SW 1271 (cell line): ENCODE data around the gene FMR1NB.

Experiments
- DNase-seq, 2 experiments: peaks; one replicate each; lab custom pipeline; 2025; lab: John Stamatoyannopoulos, UW

Gene FMR1NB, protein sequence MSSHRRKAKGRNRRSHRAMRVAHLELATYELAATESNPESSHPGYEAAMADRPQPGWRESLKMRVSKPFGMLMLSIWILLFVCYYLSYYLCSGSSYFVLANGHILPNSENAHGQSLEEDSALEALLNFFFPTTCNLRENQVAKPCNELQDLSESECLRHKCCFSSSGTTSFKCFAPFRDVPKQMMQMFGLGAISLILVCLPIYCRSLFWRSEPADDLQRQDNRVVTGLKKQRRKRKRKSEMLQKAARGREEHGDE

DNA sequence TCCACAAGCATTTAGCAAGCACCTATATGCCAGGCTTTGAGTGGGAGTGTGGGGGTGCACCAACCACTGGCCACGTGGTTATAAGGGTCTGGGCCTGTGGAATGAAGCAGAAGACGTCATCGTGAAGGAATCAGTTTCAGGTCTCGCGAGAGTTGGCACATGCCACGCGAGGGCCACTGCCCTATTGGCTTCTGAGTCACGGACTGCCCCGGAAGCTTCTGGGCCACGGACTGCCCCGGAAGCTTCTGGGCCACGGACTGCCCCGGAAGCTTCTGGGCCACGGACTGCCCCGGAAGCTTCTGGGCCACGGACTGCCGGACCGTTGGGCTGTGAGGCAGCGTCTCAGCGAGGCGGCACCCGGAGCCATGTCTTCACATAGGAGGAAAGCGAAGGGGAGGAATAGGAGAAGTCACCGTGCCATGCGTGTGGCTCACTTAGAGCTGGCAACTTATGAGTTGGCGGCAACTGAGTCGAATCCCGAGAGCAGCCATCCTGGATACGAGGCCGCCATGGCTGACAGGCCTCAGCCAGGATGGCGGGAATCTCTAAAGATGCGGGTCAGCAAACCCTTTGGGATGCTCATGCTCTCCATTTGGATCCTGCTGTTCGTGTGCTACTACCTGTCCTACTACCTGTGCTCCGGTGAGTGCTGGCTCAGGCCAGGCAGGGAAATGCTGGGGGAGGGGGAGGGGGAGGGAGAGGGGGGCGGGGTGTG is at the start of gene FMR1NB:
FMR1NB (plus strand) TSS at position 300 of the 715 bp plus-strand sequence; CDS start at position 366, 66 bp downstream.
- no peak for DNase-seq

DNA sequence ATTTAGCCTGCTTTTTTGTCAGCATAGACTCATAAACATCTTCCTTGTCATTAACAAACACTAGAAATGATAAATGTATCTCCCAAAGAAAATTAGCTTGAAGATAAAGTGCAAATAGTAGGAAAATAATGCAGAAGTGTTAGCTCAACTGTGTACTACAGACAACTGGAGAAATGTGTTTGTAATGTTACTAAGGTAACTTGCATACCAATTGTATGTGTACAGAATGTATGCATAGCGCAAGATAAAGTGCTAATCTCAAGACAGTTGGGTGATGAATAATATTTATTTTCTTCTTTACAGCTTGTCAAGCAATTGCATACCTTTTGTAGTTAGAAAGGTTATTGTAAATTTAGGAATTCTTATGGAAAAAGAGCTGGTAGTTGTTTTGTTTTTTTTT is 47.3 kb upstream of the FMR1NB start:
- no peak for DNase-seq

DNA sequence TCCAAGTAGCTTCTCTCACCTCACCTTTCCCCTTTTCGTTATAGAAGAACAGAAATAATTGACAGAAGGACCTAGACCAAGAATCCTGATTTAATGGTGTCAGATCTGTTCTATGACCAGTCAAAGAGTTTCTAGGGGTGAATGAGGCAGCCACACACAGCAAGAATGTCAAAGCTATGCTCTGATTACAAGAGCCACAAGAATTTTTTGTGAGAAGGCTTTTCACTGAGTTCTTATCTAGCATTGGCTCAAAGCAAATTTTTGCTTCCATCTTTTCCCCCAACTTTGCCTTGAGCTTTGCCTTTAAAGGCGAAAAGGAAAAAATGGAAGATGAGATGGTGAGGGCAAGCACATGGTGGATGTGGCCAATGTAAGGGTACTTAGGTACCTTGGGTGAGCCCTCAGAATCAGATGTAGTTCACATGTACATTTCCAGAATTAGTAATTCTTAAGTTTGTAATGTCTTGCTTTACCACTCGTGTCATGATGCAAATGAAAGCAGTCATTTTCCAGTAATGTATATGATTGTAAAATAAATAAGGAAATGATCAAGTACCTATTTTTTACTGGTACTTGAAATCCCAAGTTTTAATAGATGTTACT is 45.9 kb upstream of the FMR1NB start:
- DNase-seq, result no peak

DNA sequence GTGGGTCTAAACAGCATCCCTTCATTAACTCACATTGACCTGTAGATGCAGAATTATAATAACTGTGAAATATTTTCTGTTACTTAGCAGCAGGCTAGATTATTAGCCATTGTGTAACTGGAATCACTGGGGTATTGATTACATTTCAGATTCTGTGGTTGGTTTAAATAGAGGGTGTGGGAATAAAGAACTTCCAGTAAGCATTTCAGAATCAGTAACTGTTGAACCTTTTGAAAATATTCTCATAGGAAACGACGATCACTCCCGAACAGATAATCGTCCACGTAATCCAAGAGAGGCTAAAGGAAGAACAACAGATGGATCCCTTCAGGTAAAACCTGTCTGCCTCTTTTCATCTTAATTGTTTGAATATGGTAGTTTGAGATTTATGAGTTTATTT is 35.9 kb upstream of the FMR1NB start:
- no peak for DNase-seq

DNA sequence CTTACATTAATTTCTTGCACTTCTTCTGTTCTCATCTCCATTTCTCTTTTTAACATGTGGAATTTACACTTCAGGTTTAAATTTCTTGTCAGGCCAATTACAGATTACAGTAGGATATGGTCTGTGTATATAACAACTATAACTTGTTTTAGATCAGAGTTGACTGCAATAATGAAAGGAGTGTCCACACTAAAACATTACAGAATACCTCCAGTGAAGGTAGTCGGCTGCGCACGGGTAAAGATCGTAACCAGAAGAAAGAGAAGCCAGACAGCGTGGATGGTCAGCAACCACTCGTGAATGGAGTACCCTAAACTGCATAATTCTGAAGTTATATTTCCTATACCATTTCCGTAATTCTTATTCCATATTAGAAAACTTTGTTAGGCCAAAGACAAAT is 32.6 kb upstream of the FMR1NB start:
- no peak for DNase-seq

DNA sequence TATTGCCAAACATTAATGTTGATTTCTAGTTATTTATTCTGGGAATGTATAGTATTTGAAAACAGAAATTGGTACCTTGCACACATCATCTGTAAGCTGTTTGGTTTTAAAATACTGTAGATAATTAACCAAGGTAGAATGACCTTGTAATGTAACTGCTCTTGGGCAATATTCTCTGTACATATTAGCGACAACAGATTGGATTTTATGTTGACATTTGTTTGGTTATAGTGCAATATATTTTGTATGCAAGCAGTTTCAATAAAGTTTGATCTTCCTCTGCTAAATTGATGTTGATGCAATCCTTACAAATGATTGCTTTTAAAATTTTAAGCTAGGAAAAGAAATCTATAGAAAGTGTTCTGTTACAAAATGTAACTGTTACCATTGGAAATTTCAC is 30.8 kb upstream of the FMR1NB start:
- no peak for DNase-seq

DNA sequence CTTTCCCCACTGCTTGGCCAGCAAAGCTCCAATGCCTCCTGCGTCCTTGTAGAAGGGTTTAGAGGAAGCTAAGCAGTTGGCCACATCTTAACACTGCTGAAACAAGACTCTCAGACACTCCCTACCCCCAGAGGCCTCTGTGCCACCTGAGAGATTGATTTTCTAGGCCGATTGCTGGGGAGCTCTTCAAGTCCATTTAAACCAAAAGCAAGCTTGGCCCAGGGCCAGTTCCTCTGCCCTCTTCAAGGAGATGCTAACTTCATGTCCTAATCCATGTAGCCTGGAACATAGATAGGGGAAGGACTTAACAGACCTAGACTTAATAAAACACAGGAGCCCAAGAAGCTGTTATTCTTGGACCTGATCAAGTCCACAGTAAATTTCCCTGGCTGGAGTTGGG is 27.2 kb upstream of the FMR1NB start:
- DNase-seq, result no peak

DNA sequence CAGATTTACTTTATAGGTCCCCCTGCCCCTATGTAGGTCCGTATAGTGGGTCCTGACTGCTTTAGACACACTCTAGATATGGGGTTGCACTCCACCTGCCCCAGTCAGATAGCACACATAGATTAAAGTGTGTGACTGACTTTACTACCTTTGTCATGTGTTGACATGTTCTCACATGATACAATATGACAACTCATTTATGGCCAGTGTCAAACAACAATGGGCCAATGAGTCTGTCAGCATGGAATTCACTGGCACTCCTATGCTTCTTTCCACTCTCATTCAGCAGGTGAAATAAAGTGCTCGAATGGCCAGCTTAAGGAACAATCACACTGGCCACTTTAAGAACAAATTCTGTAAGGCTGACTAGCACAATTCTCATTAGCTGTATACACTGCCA is 23.8 kb upstream of the FMR1NB start:
- DNase-seq, result no peak

DNA sequence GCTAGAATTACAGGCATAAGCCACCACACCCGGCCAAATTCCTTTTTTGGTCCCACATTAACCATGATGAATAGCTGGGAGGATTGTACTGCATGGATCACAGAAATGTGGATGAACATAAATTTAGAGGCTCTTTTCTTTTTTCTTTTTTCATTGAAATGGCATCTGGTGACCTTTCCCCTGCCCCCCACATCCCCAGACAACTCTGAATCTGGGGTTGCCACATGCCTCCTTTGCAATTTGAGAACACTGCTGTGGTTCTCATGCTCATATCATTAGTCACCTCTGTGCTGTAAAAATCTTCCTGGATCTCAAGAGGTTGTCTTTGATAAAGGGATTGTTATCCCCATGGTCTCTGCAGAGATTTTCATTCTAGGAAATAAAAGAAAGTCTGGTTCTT is 22.8 kb upstream of the FMR1NB start:
- DNase-seq, result no peak

DNA sequence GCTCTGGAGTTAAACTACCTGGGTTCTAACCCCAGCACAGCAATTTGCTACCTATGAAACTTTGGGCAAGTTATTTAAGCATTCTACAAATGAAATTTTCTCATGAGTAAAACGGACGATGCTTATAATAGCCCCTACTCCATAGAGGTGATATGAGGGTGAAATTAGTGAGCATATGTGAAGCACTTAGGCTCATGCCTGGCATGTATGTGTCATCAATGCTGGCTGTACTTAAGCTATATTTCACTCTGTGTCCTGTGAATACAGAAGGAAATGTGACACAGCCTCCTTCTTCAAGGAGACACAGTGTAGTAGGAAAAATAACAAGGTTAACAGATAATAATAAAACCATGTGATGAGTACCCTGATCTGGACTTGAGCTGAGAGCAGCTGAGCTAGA is 20.4 kb upstream of the FMR1NB start:
- no peak for DNase-seq

DNA sequence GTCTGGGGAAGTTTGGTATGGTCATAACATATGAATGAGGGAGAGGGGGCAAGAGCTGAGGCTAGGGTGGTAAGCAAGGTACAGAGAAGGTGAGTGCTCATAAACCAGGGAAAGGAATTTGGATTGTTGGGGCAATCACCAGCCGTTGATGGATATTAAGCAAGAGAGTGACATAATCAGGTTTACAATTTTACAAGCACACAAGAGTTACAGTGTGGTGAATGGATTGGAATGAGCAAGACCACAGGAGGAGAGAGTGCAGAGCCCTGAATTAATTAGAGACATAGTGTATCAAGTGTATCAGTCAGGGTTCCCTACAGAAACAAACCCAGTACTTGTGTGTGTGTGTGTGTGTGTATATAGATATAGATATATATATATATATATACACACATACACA is 18.7 kb upstream of the FMR1NB start:
- no peak for DNase-seq

DNA sequence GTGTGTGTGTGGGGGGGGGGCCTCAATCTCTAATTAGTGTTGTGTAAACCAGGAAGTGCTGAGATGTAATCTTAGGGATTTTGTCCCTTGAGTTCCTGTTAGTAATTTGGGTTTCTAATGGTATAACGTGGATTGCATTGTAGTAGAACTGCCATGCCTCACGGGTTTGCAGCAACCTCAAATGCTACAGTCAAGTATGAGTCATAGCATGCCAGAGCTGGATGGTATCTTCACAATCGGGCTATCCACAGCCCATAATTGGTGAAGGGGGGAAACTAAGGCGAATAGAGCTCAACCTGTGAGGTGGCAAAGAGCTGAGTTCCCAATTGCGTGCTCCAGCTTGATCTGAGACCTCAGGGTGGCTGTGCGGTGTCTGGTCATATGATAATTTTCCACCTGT is 2.2 kb upstream of the FMR1NB start:
- DNase-seq, result no peak

DNA sequence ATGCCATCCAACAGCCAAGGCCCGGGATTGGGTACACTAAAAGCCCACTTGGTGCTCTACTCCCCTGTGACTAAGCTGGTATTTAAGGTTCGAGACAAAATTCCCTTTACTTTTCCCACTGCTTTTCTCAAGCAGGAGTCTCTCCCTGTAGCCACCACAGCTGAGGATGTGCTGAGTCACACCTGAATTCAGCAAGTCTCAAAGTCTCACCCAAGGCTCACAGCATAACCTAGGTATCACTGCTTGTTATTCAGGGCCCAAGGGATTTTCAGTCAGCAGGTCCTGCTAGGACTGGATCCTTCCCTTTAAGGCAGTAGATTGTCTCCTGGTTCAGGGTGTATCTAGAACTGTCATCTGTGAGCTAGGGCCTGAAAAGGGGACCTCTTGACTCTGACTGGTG is 39.2 kb downstream of the FMR1NB start:
- DNase-seq, result no peak

DNA sequence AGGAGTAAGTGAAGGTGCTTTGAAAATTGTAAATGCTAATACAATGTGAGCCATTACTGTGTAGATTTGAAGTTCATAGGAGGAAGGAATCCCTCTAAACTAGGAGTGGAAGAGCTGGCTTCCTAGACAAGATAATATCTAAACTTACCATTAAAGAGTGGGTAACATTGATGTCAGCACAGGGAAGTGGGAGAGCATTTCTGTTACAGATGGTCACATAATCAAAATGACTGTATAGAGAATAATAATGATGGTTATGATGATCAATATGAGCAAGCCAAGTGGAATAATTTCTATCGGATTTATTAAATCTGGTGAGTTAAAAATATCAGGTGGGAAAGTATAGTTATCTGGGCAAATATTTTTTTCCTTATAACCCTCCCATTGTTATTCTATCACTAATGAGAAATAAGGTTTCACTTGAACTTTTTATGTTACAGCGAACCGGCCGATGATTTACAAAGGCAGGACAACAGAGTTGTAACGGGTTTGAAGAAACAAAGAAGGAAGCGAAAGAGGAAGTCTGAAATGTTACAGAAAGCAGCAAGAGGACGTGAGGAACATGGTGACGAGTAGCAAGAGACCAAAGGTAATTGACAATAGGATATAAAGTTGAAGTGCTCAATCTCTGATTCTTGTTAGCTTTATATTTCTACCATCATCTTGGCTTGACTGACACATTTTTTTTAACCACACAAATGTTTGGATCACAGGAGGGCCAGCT is 43.5 kb downstream of the FMR1NB start:
- no peak for DNase-seq

DNA sequence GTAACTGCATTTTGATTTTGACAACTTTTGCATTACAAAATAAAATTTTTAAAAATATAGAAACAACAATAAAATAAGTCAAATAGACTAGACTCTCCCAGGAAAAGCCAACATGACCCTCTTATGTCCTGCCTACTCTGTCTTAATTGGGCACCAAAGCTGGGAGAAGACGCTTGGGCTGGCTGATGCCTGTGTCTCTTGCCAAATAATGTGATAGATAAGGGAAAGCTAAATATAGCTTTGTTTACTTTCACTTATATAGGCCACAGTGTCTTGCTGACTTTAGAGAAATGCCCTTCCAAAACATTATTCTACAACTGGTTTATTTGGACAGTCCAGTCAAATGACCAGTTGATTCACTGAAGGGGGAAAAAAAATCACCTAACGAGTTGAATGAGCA is 54.2 kb downstream of the FMR1NB start:
- DNase-seq, result no peak

DNA sequence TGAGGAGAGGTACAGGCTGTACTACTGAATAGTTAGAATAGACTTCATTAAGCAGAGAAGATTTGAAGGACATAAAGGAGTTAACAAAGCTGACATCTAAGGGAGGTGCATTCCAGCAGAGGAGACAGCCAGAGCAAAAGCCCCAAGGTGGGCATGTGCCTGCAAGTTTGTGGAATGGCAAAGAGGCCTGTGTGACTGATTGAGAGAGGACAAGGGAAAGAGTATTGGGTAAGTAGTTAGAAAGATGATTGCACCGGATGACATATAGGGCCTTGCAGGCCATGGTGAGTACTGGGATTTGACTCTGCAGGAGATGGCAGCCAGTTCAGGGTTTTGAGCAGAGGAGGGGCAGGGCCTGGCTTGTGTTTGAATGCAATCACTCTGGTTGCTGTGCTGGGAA is 55.9 kb downstream of the FMR1NB start:
- DNase-seq, result no peak

DNA sequence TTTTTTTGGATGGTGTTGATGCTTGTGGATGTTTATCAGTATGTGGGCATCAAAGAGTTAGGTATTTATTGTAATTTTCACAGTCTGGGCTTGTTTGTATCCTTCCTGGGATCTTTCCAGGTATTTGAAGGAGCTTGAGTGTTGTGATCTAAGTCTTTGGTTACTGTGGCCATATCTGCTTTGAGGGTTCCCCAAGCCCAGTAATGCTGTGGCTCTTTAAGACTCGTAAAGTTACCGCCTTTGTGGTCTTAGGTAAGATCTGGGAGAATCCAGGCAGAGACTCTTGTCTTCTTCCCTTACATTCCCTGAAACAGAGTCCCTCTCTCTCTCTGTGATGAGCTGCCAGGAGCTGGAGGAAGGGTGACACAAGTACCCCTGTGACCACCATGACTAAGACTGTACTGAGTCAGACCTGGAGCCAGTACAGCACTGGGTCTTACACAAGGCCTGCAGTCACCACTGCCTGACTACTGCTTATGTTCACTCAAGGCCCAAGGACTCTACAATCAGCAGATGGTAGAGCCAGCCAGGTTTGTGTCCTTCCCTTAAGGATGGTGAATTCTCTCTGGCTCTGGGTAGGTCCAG is 62.2 kb downstream of the FMR1NB start:
- no peak for DNase-seq

DNA sequence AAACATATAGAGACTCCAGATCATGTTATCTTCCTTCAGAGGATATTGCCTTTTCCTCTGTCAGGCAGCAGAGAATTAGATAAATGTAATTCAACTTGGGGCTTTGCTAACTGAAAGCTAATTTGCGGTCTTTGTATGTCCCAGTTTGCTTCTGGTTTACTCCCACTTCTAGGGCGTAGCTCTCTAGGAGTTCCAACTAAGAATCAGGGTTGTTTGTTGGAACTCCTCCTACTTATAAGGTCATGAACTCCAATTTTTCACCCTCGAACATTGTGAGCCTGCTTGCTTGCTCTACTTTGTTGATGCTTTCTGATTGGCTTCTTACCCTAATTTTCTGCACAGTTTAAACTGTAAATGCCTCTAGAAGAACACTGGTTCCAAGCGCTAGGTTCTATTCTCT is 66.1 kb downstream of the FMR1NB start:
- DNase-seq, result no peak

DNA sequence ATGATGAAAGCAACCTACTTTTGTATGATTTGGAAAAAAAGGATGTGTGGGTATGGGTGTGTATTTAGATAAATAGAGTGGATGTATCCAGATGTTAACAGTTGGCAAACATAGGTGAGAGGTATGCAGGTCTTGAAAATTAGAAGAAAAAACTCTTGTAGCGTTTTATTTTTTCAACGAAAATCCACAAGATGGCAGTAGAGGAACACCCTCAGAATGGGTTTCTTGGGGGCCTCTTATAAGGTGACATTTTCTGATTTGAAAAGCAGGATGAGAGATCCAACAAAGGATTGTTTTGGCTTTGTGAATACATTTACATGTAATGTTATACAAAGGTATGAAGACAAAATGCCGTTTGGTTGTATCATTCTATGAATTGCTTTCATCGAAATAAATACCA is 68.3 kb downstream of the FMR1NB start:
- DNase-seq, result peak; percentile 1 to 15

DNA sequence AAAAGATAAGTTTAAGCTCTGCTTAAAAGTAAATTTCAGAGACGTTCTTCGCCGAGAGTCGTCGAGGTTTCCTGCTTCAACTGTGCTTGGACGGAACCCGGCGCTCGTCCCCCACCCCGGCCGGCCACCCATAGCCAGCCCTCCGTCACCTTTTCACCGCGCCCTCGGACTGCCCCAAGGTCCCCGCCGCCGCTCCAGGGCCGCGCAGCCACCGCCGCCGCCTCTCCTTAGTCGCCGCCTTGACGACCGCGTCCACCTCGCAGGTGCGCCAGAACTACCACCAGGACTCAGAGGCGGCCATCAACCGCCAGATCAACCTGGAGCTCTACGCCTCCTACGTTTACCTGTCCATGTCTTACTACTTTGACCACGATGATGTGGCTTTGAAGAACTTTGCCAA is 70.8 kb downstream of the FMR1NB start:
- DNase-seq, result no peak

DNA sequence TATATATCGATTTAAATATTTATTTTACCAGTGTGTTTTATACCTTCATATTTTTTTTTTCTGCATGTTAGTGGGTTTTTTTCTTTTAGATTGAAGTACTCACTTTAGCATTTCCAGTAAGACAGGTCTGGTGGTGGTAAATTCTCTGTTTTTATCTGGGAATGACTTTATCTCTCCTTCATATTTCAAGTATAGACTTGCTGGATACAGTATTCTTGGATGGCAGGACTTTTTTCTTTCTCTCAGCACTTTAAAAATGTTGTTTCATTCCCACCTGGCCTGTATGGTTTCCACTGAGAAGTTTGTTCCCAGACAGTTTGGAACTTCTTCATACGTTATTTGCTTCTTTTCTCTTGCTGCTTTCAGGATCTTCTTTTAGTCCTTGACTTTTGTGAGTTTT is 86.1 kb downstream of the FMR1NB start:
- DNase-seq, result no peak

DNA sequence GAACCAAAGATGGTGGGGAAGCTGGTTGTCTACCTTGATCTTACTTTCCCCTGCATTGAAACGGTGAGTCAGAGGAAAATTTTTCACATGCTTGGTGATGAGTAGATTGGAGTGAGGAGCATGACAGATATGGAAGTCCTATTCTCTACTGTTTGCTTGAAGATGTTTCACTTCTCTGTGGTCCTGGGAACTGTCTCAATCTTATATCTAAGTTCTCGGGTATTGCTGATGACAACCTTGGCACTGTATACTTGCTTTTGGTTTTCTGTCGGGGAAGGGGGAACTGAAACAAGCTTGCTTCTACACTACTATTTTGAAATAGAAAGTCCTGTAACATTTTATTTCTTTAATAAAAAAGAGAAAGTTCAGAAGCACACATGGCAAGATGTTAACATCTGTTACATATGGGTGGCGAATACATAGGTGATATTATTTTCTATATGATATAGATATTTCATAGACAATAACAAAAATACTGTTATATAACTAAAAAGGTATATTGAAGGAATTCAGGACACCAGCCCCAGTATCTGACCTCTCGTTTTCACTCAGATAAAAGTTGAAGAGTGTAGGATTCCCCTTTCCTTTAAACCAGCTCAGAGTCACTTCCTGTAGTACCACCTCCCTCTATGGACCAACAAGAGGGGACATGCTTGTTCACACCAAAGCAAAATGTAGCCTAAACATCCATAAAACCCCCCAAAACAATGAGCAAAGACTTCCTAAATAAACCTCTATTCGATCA is 88.8 kb downstream of the FMR1NB start:
- DNase-seq, result no peak
